OCI-LY7 (cell line): ENCODE measurements around the gene PIGW. TPM values are rescaled to one million over a fixed set of nuclear protein-coding genes. Genes with fewer than 3 reads are reported as not detected.

Experiments used
- BruUV-seq: library from RNA; stranded (reverse); fragments of 400-500 nt; replicated peaks from 2 replicates; lab custom pipeline; 2021; lab: Mats Ljungman, UMichigan
- CTCF ChIA-PET: fragments of 300-600 bp; sonication (Branson Sonifier 250); formaldehyde crosslinking; loops from one replicate; lab custom pipeline; 2022; ENCODE audit warnings: antibody characterized with exemption; ENCODE audit not compliant: unreplicated experiment; lab: Charles Lee
- POLR2A ChIA-PET: fragments of 300-600 bp; sonication (Branson Sonifier 250); formaldehyde crosslinking; loops from one replicate; lab custom pipeline; 2022; ENCODE audit warnings: antibody characterized with exemption; lab: Charles Lee
- DNase-seq: peaks from one replicate; pipeline ENCODE4 v3.0.0-alpha.2; 2015; ENCODE audit warnings: low spot score
- H2AFZ ChIP-seq: fragments of 200-600 bp; sonication (generic), shearing (Covaris generic); 2 replicates; pipeline ENCODE4 v1.6.1; 2014; ENCODE audit warnings: mild to moderate bottlenecking, antibody characterized with exemption, low read length, moderate library complexity
- H3K27ac ChIP-seq: fragments of 200-600 bp; sonication (generic); 2 replicates; pipeline ENCODE4 v1.5.1; 2014; ENCODE audit warnings: mixed run types, low read depth, mild to moderate bottlenecking, moderate library complexity, low read length, inconsistent platforms; ENCODE audit not compliant: poor library complexity, severe bottlenecking
- H3K36me3 ChIP-seq: fragments of 200-600 bp; sonication (generic); 2 replicates; pipeline ENCODE4 v1.6.1; 2014; ENCODE audit warnings: mild to moderate bottlenecking, antibody characterized with exemption, low read length, moderate library complexity, mixed read lengths; ENCODE audit not compliant: insufficient read depth
- H3K4me1 ChIP-seq: fragments of 200-600 bp; sonication (generic); 2 replicates; pipeline ENCODE4 v1.5.1; 2014; ENCODE audit warnings: mild to moderate bottlenecking, low read length; ENCODE audit not compliant: insufficient read depth, poor library complexity, severe bottlenecking
- H3K4me2 ChIP-seq: fragments of 200-600 bp; sonication (generic); 2 replicates; pipeline ENCODE4 v1.6.1; 2014; ENCODE audit warnings: mild to moderate bottlenecking, low read length
- H3K4me3 ChIP-seq: fragments of 200-600 bp; sonication (generic); 2 replicates; pipeline ENCODE4 v1.5.1; 2014; ENCODE audit warnings: mild to moderate bottlenecking, low read depth, low read length; ENCODE audit not compliant: poor library complexity, severe bottlenecking
- H3K79me2 ChIP-seq: fragments of 200-600 bp; sonication (generic); 2 replicates; pipeline ENCODE4 v1.6.1; 2016; ENCODE audit warnings: low read depth, mild to moderate bottlenecking, low read length, moderate library complexity, mixed read lengths; ENCODE audit not compliant: insufficient read depth
- H3K9me2 ChIP-seq: fragments of 200-600 bp; sonication (generic); 2 replicates; pipeline ENCODE4 v1.6.1; 2016; ENCODE audit warnings: mild to moderate bottlenecking, low read length, mixed read lengths; ENCODE audit not compliant: insufficient read depth
- H3K9me3 ChIP-seq: fragments of 200-600 bp; sonication (generic); 2 replicates; pipeline ENCODE4 v1.6.1; 2014; ENCODE audit warnings: mild to moderate bottlenecking, mixed run types, low read length, mixed read lengths
- H4K20me1 ChIP-seq: fragments of 200-600 bp; sonication (generic); 2 replicates; pipeline ENCODE4 v1.6.1; 2014; ENCODE audit warnings: mild to moderate bottlenecking, antibody characterized with exemption, low read length, moderate library complexity, mixed read lengths; ENCODE audit not compliant: insufficient read depth
- CTCF ChIP-seq: fragments of 200-600 bp; sonication (generic); conservative IDR thresholded peaks from 2 replicates; pipeline ENCODE4 v1.5.1; 2014; ENCODE audit warnings: mild to moderate bottlenecking, antibody characterized with exemption, low read length, moderate library complexity, mixed read lengths
- EZH2phosphoT487 ChIP-seq: fragments of 200-600 bp; sonication (generic); IDR thresholded peaks from 2 replicates; pipeline ENCODE4 v1.6.1; 2018; ENCODE audit warnings: low read depth, borderline replicate concordance, mild to moderate bottlenecking, mixed run types, antibody characterized with exemption, low read length, moderate library complexity, mixed read lengths
- intact Hi-C: fragments of 100-400 bp; cut with micrococcal nuclease; formaldehyde crosslinking; loops from one replicate; pipeline ENCODE4 v1.10.0; 2022; ENCODE audit not compliant: unreplicated experiment
- total RNA-seq, 2 experiments: library from RNA; depleted of rRNA in 1 of 2; stranded (reverse); fragments of >200 nt in 1 of 2; shearing (Covaris generic) in 1 of 2; gene quantifications; 2 replicates each; pipeline ENCODE4 v1.2.3, GENCODE V29; 2014 to 2022

The PIGW gene
- total RNA-seq, 2 experiments from 2014 or later, result 5.6 to 17.3 TPM

GRCh38 chr17:36545077-36545464 lies 10.3 kb downstream of the PIGW start:
- Histone ChIP-seq H3K79me2 (peaks cover 63% of the 10 kb centered on the region), H3K4me1 (peaks cover 35% of the 10 kb centered on the region), H3K27ac (peak overlapping the region; percentile 95), H3K9me2 (no peaks in the 10 kb centered on the region), H3K36me3 (peaks cover 49% of the 10 kb centered on the region), H3K4me3 (peak overlapping the region; percentile 97), H3K4me2 (peak overlapping the region; percentile 75), H2AFZ (no peak overlapping the region; the same call in 1 of the 2 replicates), H4K20me1 (peaks cover 29% of the 10 kb centered on the region), H3K9me3 (no peaks in the 10 kb centered on the region)
- TF ChIP-seq CTCF (no peak), EZH2phosphoT487 (no peak)
- ChIA-PET POLR2A (interaction anchor here (0.9 kb wide), 1 partner anchor 9 kb away, joined by 4 read pairs; no protein-coding TSS in a partner anchor), CTCF (interaction anchor here (0.6 kb wide), 1 partner anchor 707 kb away, joined by 5 read pairs; no protein-coding TSS in a partner anchor)
- no TSS peak for BruUV-seq
- no peak for DNase-seq
- intact Hi-C loops, result loop anchor here (2.0 kb wide), 1 partner anchor 56 kb away; the partner anchor contains the start of gene MRM1

- intact Hi-C loops, result loop anchor here (2.0 kb wide), 1 partner anchor 55 kb away; the partner anchor contains the start of gene MRM1
- BruUV-seq, result no TSS peak
- Histone ChIP-seq H3K79me2 (peaks cover 69% of the 10 kb centered on the region), H3K36me3 (peaks cover 48% of the 10 kb centered on the region), H3K4me2 (peak overlapping the region; percentile 98), H3K4me3 (peak overlapping the region; percentile 97), H3K9me2 (no peaks in the 10 kb centered on the region), H3K4me1 (peaks cover 41% of the 10 kb centered on the region), H4K20me1 (peaks cover 36% of the 10 kb centered on the region), H2AFZ (no peak overlapping the region), H3K27ac (peak overlapping the region; percentile 95), H3K9me3 (no peaks in the 10 kb centered on the region)
- CTCF ChIA-PET, result interaction anchor here (0.6 to 1.0 kb wide), 2 partner anchors 10 to 707 kb away, joined by 3 to 5 read pairs; no protein-coding TSS in a partner anchor
- peak; percentile 96 for DNase-seq
- POLR2A ChIA-PET, result interaction anchor here (0.9 to 1.3 kb wide), 6 partner anchors 9 to 55 kb away, joined by 3 to 5 read pairs (median 4); partner anchors contain the start of gene MRM1
- TF ChIP-seq CTCF, result no peak
- no peak for TF ChIP-seq EZH2phosphoT487
Measured at GRCh38 chr17:36545465-36546417, 11.0 kb downstream of the PIGW start.
